GM21447 (cell line): ENCODE data around the gene SEC14L5.

Experiments used
- ATAC-seq: cut with Tn5 transposase; IDR thresholded peaks from one replicate; pipeline ENCODE4 v1.9.1; 2021; ENCODE audit not compliant: unreplicated experiment

SEC14L5 gene

DNA sequence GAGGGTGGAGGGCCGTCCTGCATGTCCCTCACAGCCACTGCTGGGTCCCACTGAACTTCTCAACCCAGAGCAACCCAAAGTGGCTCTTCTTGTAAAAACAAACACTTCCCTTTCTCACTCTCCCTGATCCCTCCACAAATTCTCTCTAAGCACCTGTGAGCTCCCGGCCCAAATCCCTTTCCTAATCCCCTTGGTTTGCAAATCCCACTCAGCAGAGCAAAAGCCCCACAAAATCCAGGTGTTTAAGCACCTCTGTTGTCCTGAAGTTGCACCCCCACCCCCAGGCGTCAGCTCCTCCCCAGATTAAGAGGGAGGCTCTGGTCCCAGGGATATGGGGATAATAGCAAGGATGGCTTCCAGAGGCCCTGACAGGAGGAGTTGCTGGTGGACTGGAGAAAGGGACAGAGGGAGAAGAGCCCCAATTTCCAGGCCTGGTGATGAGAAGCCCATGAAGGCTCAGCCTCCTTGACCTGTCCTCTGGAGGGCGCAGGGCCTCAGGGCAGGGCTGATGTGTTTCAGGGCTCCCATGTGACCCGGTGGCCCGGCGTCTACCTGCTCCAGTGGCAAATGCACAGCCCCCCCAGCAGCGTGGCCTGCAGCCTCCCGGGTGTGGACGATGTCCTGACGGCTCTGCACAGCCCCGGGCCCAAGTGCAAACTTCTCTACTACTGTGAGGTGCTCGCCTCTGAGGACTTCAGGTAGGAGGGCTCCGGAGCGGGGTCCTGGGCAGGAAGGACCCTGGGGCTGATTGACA lies 52.6 kb downstream of the SEC14L5 start:
- no peak for ATAC-seq

DNA sequence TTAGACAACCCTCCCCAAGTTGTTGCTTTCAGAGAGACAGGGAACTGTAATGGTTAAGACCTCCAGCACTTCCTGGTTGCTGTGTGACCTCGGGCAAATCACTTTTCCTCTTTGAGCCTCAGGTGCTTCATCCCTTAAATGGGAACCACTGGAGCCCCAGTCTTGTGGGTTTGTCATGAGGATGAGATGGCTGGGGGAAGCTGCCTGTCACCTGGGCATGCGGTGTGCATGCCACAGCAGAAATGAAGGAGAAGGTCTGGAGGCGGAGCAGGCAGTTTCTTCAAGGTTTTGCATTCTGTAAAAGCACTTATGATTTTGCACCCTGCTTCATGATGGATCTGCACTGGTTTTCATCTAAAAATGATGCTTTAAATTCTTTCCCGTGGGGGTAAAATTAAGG lies 53.5 kb downstream of the SEC14L5 start:
- no peak for ATAC-seq

DNA sequence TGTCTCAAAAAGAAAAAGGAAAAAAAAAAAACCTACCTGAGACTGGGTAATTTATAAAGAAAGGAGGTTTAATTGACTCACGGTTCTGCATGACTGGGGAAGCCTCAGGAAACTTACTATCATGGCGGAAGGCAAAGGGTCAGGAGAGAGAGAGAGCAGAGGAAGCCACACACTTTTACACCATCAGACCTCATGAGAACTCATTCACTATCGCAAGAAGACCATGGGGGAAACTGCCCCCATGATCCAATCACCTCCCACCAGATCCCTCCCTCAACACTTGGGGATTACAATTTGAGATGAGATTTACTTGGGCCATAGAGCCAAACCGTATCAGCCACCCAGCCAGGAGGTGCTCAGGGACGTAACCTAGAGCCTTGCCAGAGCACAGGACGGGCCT lies 54.8 kb downstream of the SEC14L5 start:
- ATAC-seq = no peak

DNA sequence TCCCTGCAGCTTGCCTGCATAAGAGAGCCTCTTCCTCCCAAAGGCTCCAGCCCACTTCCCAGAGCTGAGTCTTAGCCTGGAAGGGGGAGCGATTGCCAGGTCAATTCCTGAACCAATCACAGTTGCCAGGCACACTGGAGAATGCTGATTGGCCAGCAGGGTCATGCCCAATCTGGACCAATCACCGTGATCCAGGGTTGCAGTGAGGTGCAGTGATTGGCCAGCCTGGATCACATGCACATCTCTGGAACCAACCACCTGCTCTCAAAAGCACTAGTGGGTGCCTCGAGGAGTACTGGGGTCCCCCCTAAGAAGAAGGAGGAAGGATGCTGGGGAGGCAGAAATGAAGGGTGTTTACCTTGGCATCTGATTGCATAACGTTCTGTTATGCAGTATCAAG lies 57.2 kb downstream of the SEC14L5 start:
- ATAC-seq = no peak

DNA sequence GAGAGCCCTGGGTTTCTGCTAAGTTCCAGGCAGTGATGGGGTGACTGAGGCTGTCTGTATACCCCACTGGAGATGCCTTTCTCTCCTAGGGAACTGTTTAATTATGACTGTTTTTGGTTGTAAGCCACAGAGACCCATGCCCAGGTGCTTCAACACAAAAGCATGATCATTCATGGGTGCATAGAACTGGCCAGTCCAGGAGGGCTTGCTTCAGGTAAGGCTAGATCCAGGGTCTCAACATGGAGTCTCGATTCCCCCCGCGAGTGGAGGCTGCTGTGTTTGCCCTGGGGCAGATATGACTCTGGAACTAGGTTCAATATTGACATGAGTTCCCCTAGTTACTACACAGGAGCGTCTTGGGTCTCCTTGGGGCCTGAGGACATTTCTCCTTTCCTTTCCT lies 57.8 kb downstream of the SEC14L5 start:
- ATAC-seq = no peak

DNA sequence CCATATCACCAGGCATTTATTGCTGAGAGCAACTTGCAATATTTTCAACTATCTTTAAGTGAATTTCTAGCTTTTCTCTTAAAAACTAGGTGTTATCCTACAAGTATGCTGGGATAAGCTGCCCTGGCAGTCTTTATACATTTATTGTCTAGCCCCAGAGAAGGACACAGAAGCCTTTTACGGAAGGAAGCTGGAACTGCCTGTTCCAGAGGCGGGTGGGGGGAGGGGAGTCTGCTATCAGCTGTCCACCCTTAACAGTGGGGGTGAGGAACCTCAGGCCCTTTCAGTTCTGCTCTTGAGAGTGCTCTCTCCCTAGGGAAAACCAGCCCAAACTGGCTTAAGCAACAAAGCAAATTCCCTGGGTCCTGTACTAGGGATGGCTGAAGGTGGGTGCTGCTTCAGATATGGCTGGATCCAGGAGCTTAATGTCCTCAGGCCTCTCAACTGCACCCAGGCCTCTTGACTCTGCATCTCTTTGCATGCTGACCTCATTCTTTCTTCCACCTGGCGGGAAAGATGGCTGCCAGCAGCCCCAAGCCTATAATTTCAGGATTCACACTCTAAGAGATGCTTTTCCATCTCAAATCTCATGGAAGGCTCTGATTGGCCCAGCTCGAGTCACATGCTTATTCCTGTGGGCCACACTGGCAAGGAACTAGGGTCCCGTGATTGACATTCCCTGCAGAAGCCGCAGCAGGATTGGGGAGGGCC lies 59.0 kb downstream of the SEC14L5 start:
- no peak for ATAC-seq

DNA sequence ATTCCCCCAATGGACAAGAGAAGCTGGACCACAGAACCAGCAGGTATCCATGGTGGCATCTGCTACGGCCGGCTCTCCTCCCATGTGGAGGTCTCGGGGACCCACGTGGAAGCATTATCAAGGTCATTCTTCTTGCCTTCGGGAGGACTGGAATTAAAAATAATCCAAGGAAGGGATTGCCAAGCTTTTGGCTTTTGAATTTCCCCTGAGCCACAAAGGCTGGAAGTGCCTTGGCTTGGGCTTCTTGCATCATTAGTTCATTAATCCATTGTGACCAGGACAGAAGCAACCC lies 59.5 kb downstream of the SEC14L5 start:
- no peak for ATAC-seq

DNA sequence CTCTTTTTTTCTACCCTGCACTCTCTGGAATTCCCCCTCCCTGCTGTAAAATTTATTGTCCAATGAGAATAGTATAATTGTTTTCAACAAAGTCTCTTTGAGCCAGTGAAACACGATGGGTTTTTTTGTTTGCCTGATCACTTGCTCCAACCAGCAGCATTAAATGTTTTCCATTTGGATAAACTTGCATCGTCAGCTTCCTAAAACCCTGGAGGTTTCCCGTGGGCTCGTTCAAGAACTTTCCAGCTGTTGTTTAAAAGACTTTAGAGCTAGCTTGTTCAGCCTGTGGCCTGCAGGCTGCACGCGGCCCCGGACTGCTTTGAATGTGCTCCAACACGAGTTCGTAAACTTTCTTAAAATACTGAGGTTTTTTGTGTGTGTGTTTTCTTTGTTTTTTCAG lies 60.7 kb downstream of the SEC14L5 start:
- no peak for ATAC-seq

DNA sequence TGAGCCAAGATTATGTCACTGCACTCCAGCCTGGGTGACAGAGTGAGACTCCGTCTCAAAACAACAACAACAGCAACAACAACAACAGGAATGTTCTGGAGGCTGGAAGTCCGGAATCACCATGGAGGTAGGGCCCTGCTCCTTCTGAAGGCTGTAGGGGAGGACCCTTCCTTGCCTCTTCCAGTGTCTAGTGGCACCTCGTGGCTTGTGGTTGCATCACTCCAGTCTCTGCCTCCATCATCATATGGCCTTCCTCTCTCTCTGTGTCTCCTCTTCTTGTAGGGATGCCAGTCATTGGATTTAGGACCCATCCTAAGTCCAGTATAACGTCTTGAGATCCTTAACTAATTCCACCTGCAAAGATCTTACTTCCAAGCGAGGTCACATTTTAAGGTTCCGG lies 61.6 kb downstream of the SEC14L5 start:
- no peak for ATAC-seq

DNA sequence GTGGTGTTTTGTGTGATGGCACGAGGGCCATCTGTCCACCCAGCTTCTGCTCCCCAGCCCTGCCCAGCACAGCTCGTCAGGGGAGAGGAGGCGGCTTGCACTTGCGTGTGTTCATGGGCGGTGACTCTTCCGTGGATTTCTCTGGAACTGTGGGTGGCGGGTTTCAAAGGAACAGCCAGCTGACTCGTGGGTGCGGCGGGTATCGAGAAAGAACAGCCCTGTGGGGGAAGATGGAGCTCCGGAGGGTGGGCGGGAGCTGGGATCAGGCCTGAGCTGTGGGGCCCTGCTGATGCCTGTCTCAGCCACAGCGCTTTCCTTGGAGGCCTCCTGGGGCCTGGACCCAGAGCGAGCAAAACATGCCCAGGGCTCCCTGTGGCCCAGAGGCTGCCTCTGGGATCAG lies 62.4 kb downstream of the SEC14L5 start:
- ATAC-seq = no peak

DNA sequence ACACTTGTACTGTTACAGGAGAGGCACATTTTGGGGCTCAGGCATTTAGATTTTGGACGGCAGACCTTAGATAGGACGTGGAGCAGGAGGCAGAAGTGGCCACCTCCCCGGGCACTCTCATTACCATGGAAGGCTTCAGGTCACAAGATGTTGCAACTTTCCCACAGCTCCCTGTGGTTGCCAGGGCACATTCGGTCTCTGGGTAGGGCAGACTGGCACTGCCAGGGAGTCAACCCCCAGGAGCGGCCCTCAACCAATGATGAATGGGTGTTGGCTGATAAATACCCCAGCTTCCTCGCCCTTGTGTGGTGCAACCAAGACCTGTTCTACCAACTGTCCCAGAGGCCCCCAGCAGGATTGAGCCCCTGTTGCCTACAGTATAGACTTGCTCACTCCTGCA lies 64.4 kb downstream of the SEC14L5 start:
- ATAC-seq = no peak

DNA sequence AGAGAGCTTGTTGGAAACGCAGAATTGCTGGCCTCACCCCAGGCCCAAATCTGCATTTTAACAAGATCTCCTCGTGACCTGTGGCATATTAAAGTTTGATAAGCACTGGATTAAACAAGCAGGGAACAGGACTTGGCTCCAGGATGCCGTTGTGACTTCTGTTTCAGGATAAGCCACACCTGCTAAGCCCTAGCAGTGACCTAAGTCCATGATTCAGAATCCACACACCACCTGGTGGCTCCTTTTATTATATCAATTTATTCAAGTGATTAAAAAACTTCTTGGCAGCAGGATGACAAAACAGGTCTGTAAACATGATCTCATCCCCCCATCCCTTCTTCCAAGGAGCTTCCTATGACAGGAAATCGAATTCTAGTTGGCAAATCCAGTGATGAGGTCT lies 66.5 kb downstream of the SEC14L5 start:
- no peak for ATAC-seq

DNA sequence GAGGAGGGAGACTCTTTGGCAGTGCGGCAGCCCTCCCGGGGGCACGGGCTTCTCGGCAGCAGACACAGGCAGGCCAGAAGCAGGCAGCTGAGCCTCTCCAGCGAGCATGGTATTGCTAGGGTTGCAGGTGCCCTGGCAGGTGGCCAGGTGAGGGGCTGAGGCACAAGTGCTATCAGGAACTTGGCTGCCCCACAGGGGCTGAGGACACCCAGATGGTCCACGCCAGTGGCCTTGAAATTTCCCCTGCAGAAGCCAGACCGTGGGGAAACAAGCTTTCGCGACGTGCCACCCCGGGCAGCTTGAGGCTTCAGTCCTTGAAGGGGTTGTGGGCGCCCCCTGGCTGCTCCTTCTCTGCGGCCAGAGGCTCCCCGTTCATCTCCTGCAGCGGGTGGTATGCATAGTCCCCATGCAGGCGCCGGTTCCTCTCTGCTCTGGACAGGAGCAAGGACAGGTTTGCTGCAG lies 67.1 kb downstream of the SEC14L5 start:
- no peak for ATAC-seq

DNA sequence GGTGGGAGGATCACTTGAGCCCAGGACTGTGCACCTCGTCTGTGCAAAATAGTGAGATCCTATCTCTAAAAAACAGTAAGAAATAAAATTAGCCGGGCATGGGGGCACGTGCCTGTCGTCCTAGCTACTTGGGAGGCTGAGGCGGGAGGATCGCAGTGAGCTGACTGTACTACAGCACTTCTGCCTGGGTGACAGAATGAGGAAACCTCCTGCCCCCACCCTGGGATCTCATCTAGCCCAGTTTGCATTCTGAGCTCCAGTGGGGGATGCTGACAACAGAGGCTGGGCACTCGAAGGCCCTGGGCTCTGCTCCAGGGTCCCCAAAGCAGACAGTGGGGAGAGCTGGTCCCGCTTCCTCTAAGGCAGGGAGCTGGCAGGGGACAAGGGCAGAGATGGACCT lies 68.5 kb downstream of the SEC14L5 start:
- no peak for ATAC-seq

DNA sequence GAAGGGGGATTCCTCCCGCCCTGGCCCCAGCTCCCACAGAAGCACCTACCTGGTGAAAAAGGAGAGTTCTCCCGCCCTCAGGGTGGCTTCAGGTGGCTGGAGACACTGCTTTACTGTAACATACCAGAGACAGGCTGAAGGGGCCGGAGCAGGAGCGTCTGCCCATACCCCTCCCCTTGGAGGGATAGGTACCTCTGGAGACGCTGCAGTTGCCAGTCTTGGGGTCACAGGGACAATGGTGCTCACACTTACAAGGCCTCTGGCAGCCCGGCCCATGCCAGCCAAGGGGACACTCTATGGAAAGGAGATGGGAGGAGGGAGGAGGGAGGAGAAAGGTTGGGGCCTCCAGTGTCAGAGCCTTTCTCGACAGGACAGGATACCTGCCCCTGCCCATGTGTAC lies 69.0 kb downstream of the SEC14L5 start:
- ATAC-seq = no peak

DNA sequence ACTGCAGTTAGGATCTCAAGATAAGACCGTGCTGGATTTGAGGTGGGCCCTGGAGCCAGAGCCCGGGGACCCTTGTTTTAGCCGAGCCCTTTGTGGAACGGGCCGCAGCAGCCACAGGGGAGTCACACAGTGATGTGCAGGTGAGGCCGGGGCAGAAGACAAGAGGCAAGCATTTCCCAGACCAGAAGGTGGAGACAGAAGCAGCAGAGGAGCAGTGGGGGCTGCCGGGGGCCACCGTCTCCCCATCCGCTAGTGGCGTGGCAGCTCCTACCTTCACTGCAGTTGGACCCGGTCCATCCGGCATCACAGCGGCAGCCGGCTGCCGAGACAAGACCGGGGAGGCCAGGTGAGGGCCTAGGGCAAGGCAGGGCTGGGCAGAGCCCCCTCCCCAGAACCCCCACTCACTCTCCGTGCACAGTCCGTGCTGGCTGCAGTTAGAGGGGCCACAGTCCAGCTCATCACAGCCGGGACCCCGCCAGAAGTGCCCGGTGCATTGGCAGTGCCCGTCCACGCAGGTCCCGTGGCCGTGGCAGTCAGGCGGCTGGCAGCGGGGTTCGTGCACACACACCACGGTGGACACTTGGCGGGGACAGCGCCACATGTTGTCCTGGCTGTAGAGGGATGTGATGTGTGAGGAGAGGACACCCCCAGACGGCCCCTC lies 69.6 kb downstream of the SEC14L5 start:
- no peak for ATAC-seq

DNA sequence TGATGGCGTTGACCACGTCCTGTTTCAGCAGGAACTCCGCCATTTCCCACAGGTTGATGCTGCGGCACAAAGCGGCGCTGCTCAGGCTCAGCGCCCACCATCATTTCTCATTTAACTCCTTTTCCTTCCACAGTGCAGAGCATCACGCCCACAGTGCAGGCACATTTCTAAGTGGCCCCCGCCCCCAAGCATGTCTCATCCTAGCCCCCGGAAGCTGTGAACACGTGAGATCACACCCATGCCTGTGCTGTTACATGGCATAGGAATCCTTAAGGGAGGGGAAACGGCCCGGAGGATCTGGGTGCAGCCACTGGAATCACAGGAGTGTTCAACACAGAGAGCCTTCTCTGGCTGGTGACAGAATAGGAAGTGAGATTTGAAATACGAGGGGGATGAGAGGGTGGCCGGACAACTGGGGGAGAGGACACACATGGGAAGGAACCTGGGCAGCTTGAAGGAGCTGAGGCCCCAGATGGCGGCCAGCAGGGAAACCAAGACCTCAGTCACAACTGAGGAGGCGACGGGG lies 70.9 kb downstream of the SEC14L5 start:
- no peak for ATAC-seq

DNA sequence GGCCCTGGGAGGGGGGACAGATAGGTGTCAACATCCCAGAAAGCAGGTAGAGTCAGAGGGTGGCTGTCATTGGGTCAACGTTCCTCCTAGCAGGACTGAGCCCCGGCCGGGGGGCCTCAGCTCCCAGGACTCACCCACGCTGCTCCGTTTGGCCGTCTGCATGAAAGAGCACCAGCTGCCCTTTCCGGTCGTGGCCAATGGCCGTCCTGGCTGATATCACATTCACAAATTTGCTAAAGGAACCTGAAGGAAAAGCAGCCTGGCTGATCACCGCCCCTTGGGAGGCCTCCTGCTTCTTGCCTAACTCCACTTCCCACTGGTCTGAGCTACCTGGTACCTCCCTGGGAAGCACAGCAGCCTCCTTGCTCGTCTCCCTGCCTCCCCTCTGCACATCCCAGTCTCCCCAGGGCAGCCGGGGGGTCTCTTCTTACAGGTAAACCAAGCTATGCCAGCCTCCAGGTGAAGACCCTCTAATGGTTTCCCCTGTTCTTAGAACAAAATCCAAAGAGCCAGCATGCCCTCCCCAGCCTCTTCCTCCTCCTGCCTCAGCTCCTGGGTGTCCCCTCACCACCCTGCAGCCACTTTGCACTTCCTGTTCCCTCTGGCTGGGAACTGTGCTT lies 72.2 kb downstream of the SEC14L5 start:
- no peak for ATAC-seq

DNA sequence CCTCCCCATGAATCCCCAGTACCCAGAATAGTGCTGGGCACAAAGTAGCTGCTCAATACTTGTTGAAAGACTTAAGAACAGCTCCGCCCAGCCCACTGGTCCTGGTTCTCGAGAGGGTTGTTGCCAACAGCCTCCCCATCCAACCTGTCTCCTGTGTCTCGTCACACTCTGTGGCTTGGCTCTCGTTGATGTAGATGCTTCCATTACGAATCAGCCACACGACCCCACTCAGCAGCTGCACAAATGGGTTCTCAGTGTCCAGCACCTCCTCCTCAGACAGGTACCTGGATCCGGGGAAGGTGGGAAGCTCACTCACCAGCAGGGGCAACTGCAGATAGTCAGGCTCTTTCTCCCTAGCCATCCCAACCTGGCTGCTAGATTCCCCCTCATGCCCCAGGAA lies 73.5 kb downstream of the SEC14L5 start:
- no peak for ATAC-seq

DNA sequence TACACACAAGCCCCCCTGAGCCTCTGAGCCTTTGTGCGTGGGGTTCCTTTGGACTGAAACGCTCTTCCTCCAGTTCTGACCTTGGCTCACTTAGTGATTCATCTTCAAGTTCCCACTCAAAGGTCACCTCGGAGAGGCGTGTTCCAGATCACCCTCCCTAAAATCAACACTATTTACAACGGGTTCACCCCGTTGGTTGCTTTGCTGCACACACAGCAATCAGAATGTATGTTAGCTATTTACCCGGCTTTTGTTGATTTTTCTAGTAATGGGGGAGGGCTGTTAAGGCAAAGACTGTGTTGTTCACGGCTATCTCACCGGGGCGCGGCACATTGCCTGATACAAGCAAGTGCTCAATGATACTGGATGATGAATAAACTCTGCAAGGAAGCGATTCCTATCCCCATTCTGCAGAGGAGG lies 74.6 kb downstream of the SEC14L5 start:
- no peak for ATAC-seq

DNA sequence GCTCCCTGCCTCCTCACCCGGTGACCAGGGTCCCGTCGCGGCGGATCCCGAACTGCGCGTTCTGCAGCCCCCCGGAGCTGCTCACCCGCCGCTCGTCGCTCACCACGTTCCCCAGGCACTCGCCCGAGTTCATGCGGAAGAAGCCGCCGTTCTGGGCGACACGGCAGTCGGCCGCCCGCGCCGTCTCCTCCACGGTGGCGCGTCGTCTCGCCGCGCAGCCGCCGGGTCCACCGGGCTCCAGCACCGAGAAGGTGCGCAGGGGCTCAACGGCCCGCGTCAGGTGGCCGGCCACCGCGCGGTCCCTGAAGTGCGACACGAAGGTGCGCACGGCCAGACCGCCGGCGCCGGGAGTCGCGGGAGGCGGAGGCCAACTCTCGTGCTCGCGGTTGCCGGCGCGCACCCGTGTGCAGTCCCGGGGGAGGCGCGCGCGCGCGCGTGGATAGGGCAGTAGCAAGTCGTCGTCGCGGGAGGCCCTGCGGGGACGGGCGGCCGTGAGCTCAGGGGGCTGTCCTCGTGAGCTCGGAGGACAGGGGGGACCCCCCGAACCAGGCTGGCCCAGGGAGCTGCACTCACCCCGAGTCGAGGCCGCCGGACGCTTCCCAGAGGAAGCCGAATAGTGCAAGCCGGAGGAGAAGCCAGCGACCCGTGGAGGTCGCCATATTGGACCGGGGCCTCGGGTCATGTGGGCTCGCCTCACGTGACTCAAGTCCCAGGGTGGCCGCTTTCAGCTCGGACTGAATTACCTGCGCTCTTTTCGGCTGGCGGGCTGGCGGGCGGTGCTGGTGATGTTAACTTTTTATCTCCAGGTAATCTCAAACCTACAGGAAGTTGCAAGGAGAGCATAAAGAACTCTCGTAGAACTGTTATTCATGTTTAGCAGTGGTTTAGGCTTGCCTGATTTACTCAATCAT lies 75.4 kb downstream of the SEC14L5 start, which contains the start of gene NAGPA:
Gene NAGPA, minus strand, starts transcription at position 680 of the 911 bp plus-strand sequence. Its CDS starts 21 bp downstream, at position 659.
- peak; percentile 88 for ATAC-seq
